Thyroid gland (tissue), 4 donors: Measurements from ENCODE around the gene NOM1. TPM values are rescaled to one million over a fixed set of nuclear protein-coding genes. Genes with fewer than 3 reads are reported as not detected.

ENCODE experiments used
- DNase-seq, 2 donors: peaks; one replicate each; pipeline ENCODE4 v3.0.0-alpha.2; 2019
- H3K27ac ChIP-seq, 3 donors: fragments of 200-600 bp; sonication (generic); 1 replicate in 2 of 3; 2 replicates in 1 of 3; pipeline ENCODE4 v1.5.1; 2016 to 2019; ENCODE audit warnings: mild to moderate bottlenecking in 1 of 3, moderate library complexity in 1 of 3
- H3K27me3 ChIP-seq: fragments of 200-600 bp; sonication (generic); one replicate; pipeline ENCODE4 v1.5.1; 2019
- H3K36me3 ChIP-seq, 2 donors: fragments of 200-600 bp; sonication (generic); one replicate each; pipeline ENCODE4 v1.5.1; 2016 to 2019
- H3K4me1 ChIP-seq, 2 donors: fragments of 200-600 bp; sonication (generic); one replicate each; pipeline ENCODE4 v1.5.1; 2017 to 2019
- H3K4me3 ChIP-seq, 3 donors: fragments of 200-600 bp; sonication (generic); replicated peaks in 1 of 3; 1 replicate in 2 of 3; 2 replicates in 1 of 3; pipeline ENCODE4 v1.5.1; 2016; ENCODE audit warnings: mild to moderate bottlenecking in 1 of 3
- H3K9me3 ChIP-seq: fragments of 200-600 bp; sonication (generic); one replicate; pipeline ENCODE4 v1.5.1; 2017
- POLR2A ChIP-seq, 2 donors: fragments of 450-650 bp; IDR thresholded peaks; one replicate each; pipeline ENCODE4 v1.6.1; 2017; ENCODE audit warnings: antibody characterized with exemption in 2 of 2, mild to moderate bottlenecking in 2 of 2, moderate library complexity in 1 of 2
- WGBS, 2 donors: methylation state at CpG; one replicate each; pipeline ENCODE4 v1.1.5; 2017; 5-methylcytosine and 5-hydroxymethylcytosine counted together
- intact Hi-C: fragments of 100-400 bp; cut with DNase I; formaldehyde crosslinking; loops from one replicate; pipeline ENCODE4 v1.15.1; 2023
- total RNA-seq, 4 donors: library from RNA; depleted of rRNA; stranded (reverse); fragments of >200 nt; gene quantifications; one replicate each; pipeline ENCODE4 v1.2.3, GENCODE V29; 2016
- TF ChIP-seq, protein P1 (sequence below), 6 experiments: fragments of 200-600 bp in 3 of 6; fragments of 450-650 bp in 3 of 6; sonication (generic) in 3 of 6; IDR thresholded peaks; one replicate each; pipeline ENCODE4 v1.5.1; 2016 to 2019; ENCODE audit warnings: antibody characterized with exemption in 6 of 6, mild to moderate bottlenecking in 2 of 6, inconsistent platforms in 1 of 6, moderate library complexity in 1 of 6

NOM1 gene
- total RNA-seq, 4 donors from 2014 or later: 11.2 to 25.7 (median 16.8) TPM

GRCh38 chr7:156940421-156941122, 8.9 kb upstream of the NOM1 start:
- no peak for TF ChIP-seq POLR2A (IDR thresholded peaks at IDR 0.05)
- TF ChIP-seq, protein P1, sequence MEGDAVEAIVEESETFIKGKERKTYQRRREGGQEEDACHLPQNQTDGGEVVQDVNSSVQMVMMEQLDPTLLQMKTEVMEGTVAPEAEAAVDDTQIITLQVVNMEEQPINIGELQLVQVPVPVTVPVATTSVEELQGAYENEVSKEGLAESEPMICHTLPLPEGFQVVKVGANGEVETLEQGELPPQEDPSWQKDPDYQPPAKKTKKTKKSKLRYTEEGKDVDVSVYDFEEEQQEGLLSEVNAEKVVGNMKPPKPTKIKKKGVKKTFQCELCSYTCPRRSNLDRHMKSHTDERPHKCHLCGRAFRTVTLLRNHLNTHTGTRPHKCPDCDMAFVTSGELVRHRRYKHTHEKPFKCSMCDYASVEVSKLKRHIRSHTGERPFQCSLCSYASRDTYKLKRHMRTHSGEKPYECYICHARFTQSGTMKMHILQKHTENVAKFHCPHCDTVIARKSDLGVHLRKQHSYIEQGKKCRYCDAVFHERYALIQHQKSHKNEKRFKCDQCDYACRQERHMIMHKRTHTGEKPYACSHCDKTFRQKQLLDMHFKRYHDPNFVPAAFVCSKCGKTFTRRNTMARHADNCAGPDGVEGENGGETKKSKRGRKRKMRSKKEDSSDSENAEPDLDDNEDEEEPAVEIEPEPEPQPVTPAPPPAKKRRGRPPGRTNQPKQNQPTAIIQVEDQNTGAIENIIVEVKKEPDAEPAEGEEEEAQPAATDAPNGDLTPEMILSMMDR (IDR thresholded peaks at IDR 0.05): no peak
- Histone ChIP-seq H3K9me3 (no peaks in the 10 kb centered on the region), H3K27ac (no peak overlapping the region), H3K36me3 (no peaks in the 10 kb centered on the region), H3K4me1 (no peaks in the 10 kb centered on the region), H3K27me3 (no peaks in the 10 kb centered on the region), H3K4me3 (no peak overlapping the region)
- DNase-seq: no peak
- intact Hi-C loops: no loop called here
- WGBS, 2 donors: 89 to 94% methylated on average over 57 of the region's 57 CpGs

DNA sequence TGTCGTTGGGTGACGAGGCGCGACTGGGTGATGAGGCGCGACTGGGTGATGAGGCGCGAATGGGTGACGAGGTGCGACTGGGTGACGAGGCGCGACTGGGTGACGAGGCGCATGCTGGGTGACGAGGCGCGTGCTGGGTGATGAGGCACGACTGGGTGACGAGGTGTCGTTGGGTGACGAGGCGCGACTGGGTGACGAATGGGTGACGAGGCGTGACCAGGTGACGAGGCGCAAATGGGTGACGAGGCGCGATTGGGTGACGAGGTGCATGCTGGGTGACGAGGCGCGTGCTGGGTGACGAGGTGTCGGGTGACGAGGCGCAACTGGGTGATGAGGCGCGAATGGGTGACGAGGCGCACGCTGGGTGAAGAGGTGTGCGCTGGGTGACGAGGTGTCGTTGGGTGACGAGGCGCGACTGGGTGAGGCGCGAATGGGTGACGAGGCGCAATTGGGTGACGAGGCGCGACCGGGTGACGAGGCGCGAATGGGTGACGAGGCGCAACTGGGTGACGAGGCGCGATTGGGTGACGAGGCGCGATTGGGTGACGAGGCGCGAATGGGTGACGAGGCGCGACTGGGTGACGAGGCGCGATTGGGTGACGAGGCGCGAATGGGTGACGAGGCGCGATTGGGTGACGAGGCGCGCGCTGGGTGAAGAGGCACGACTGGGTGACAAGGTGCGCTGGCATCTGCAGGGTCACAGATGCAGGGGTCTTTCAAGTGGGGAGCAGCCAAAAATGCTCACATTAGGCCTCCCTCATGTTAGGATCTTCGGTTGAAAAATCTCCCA, 7.9 kb upstream of the NOM1 start:
- Histone ChIP-seq H3K36me3 (no peaks in the 10 kb centered on the region), H3K27ac (no peak overlapping the region), H3K9me3 (no peaks in the 10 kb centered on the region), H3K27me3 (no peaks in the 10 kb centered on the region), H3K4me3 (no peak overlapping the region), H3K4me1 (no peaks in the 10 kb centered on the region)
- WGBS, 2 donors: 94 to 95% methylated on average over 92 of the region's 92 CpGs
- TF ChIP-seq, protein P1 (IDR thresholded peaks at IDR 0.05): no peak
- TF ChIP-seq POLR2A (IDR thresholded peaks at IDR 0.05): no peak
- DNase-seq: no peak
- intact Hi-C loops: no loop called here

DNA sequence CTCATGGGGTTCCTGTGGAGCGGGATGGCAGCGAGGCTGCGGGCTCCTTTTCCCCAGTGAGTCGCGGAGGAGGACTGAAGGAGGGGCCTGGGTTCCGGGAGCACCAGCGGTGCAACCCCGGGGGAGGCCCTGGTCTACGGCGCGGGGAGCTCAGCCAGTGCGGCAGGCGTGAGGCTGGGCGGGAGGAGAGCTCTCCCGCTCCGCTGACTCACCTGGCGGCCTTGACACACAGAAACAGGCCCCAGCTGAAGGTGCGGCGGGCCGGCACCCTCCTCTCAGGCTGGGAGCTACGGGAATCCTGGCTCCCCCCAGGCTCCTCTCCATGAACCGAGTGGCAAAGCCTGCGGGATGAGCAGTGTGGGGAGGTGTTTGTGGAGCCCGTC, 6.8 kb upstream of the NOM1 start:
- no peak for TF ChIP-seq POLR2A (IDR thresholded peaks at IDR 0.05)
- TF ChIP-seq, protein P1 (IDR thresholded peaks at IDR 0.05): no peak
- Histone ChIP-seq H3K4me1 (no peaks in the 10 kb centered on the region), H3K27ac (no peak overlapping the region), H3K4me3 (no peak overlapping the region), H3K9me3 (no peaks in the 10 kb centered on the region), H3K36me3 (no peaks in the 10 kb centered on the region), H3K27me3 (no peaks in the 10 kb centered on the region)
- intact Hi-C loops: no loop called here
- no peak for DNase-seq
- WGBS, 2 donors: 42 to 64% methylated on average over 15 of the region's 24 CpGs

GRCh38 chr7:156943091-156944041, 6.1 kb upstream of the NOM1 start:
- 26 to 52% methylated on average over 30 to 35 of the region's 36 CpGs for WGBS, 2 donors
- H3K27me3 ChIP-seq: no peaks in the 10 kb centered on the region
- intact Hi-C loops: no loop called here

More at GRCh38 chr7:156943091-156944041, 6.1 kb upstream of the NOM1 start:
- peak in 1 of 2 donors; percentile 6 for DNase-seq
- TF ChIP-seq, protein P1 (IDR thresholded peaks at IDR 0.05): no peak
- TF ChIP-seq POLR2A (IDR thresholded peaks at IDR 0.05): no peak
- Histone ChIP-seq H3K36me3 (no peaks in the 10 kb centered on the region), H3K4me3 (no peak overlapping the region), H3K4me1 (no peaks in the 10 kb centered on the region), H3K9me3 (no peaks in the 10 kb centered on the region), H3K27ac (no peak overlapping the region)
